Aorta (tissue), 5 donors: ENCODE data around the gene JAM3. TPM values are rescaled to one million over a fixed set of nuclear protein-coding genes. Genes with fewer than 3 reads are reported as not detected.
A peak's percentile ranks its signal among the peaks of the same experiment; 100 is the strongest.

Source experiments
- ATAC-seq: fragments of 200-7000 bp; cut with Tn5 transposase; one replicate; pipeline ENCODE4 v1.9.1; 2022; ENCODE audit warnings: moderate library complexity; ENCODE audit not compliant: low FRiP score
- DNase-seq, 2 donors: peaks; one replicate each; pipeline ENCODE4 v3.0.0-alpha.2; 2020
- H3K27ac ChIP-seq, 2 donors: one replicate each; pipeline ENCODE4 v1.5.1; 2013; ENCODE audit warnings: low read length in 2 of 2, mild to moderate bottlenecking in 2 of 2, moderate library complexity in 2 of 2, control low read depth in 1 of 2, inconsistent platforms in 1 of 2, low read depth in 1 of 2
- H3K27me3 ChIP-seq, 2 donors: one replicate each; pipeline ENCODE4 v1.6.1; 2013; ENCODE audit warnings: control low read depth in 1 of 2, low read length in 1 of 2, mild to moderate bottlenecking in 1 of 2, moderate library complexity in 1 of 2; ENCODE audit not compliant: insufficient read depth in 2 of 2, control insufficient read depth in 1 of 2
- H3K36me3 ChIP-seq, 2 donors: one replicate each; pipeline ENCODE4 v1.6.1; 2013; ENCODE audit warnings: control low read depth in 1 of 2, low read length in 1 of 2, mild to moderate bottlenecking in 1 of 2; ENCODE audit not compliant: insufficient read depth in 2 of 2, control insufficient read depth in 1 of 2
- H3K4me1 ChIP-seq, 2 donors: one replicate each; pipeline ENCODE4 v1.6.1; 2013; ENCODE audit warnings: low read length in 2 of 2, control low read depth in 1 of 2, mild to moderate bottlenecking in 1 of 2, moderate library complexity in 1 of 2; ENCODE audit not compliant: insufficient read depth in 2 of 2, control insufficient read depth in 1 of 2
- H3K4me3 ChIP-seq, 2 donors: one replicate each; pipeline ENCODE4 v1.5.1; 2013; ENCODE audit warnings: low read length in 2 of 2, control low read depth in 1 of 2, mild to moderate bottlenecking in 1 of 2
- H3K9me3 ChIP-seq: one replicate; pipeline ENCODE4 v1.6.1; 2013; ENCODE audit warnings: mild to moderate bottlenecking, low read length; ENCODE audit not compliant: control insufficient read depth
- WGBS, 2 donors: extraction: QIAGEN DNeasy Blood & Tissue Kit; methylation state at CpG; one replicate each; pipeline ENCODE4 v1.1.7; 2013; 5-methylcytosine and 5-hydroxymethylcytosine counted together
- intact Hi-C, 2 donors: fragments of 100-400 bp; cut with DNase I; formaldehyde crosslinking; loops; one replicate each; pipeline versions ENCODE4 v1.14.2 to v1.15.0; 2022
- long read RNA-seq, 2 donors: library from polyadenylated mRNA; unstranded; transcript quantifications; one replicate each; pipeline ENCODE4 v2.0.0, GENCODE V29; 2020 to 2021
- polyA plus RNA-seq, 2 donors: library from polyadenylated mRNA; stranded (reverse); fragments of 200-250 nt; gene quantifications; one replicate each; pipeline ENCODE4 v1.2.3, GENCODE V29; 2013
- total RNA-seq, 2 donors: library from RNA; stranded (reverse); fragmentation: NEBNext Ultra II Directional; extraction: Animal tissue kit (Norgen Biotek cat#: 25700); gene quantifications; one replicate each; pipeline ENCODE4 v1.2.1, GENCODE V29; 2021
- donor health status: healthy with polysubstance abuse.
- donor health status: Bipolar disorder and iron deficiency.
- donor health status: DM: no; HTN: no; CAD: no.
- donor health status: DM: no; HTN: no; CAD: no.
- donor health status: DM: yes; HTN: yes; CAD: no.

The JAM3 gene
- total RNA-seq = 100 to 1,000 TPM in 1 of 2 donors, 10 to 100 TPM in 1; 94.9 to 102 TPM
- 10 to 100 TPM; 22.2 to 56.8 TPM for polyA plus RNA-seq
- long read RNA-seq, donor 1, transcript JAM3-201 (9 exons, 3,912 nt) = major isoform, 98 of 134 reads
- long read RNA-seq, donor 1, partial matches to known transcripts = 27 of 134 reads
- long read RNA-seq, donor 1, other reads (novel, unspliced or antisense) = 9 of 134 reads
- long read RNA-seq, donor 2, transcript JAM3-201 (9 exons, 3,912 nt) = major isoform, 61 of 87 reads
- long read RNA-seq, donor 2, partial matches to known transcripts = 22 of 87 reads
- long read RNA-seq, donor 2, other reads (novel, unspliced or antisense) = 4 of 87 reads

DNA sequence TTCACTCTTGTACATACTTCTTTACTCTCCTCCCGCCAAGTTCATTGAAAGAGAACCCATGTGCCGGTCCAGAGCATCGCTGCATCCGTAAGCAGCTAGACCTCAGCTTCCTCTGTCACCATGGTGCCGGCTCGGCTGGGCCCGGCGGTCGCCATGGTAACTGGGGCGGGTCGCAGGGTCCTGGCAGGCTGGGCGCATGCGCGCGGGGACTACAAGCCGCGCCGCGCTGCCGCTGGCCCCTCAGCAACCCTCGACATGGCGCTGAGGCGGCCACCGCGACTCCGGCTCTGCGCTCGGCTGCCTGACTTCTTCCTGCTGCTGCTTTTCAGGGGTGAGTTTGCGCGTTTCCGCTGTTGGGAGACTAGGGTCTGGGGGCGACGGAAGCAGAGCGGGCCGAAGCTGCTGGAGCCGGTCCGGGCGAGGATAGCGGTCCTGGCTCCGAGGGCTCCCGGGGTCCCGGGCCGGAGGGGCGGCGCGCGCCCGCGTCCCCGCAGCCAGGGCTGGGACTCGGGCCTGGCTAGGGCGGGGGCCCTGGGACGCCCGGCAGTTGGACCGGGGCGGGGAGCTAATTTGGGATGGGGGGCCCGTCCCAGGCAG, at the start of gene JAM3:
Gene JAM3 (plus strand): TSS at position 244 of the 597 bp plus-strand sequence. CDS start 12 bp downstream, at position 256.
- Histone ChIP-seq H3K4me1 (peaks cover 0 to 2% of the 10 kb centered on the region in 2 donors), H3K9me3 (no peaks in the 10 kb centered on the region), H3K27me3 (no peaks in the 10 kb centered on the region), H3K4me3 (peak within 1 kb of the TSS; percentile 65 to 73), H3K27ac (peak within 1 kb of the TSS; percentile 59 to 64), H3K36me3 (no peaks in the 10 kb centered on the region)
- 0 to 1% methylated on average over 49 to 57 of the region's 57 CpGs for WGBS, 2 donors
- ATAC-seq (peak; percentile 97), DNase-seq (peak; percentile 97 to 99)
- intact Hi-C loops = loop anchor here in 1 of 2 donors (1.0 kb wide), 1 partner anchor 70 kb away; no protein-coding TSS in a partner anchor

DNA sequence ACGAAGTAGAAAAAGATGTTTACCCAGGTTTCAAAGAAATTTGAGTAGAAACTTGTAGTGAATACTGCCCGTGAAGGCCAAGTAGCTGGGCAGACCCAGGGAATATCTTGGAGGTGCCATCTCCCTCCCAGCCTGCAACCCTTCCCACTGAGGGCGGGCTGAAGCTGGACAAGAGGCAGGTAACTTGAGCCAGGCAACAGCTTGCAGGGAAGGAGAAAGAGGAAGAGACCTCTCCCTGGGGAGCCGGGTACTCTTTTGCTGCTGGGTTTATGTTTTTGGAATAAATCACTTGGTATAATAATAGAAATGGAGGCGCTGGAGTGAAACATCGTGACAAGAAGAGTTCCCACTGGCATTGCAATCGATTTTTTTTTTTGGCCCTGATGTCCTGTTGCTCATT, 49.4 kb upstream of the JAM3 start:
- no peak overlapping the region for H3K27ac ChIP-seq
- H3K4me1 ChIP-seq = no peaks in the 10 kb centered on the region
- ATAC-seq = no peak
- WGBS, 2 donors = 41 to 56% methylated on average over 7 of the region's 7 CpGs
- H3K9me3 ChIP-seq = no peaks in the 10 kb centered on the region
- no peak overlapping the region for H3K4me3 ChIP-seq
- no peaks in the 10 kb centered on the region for H3K27me3 ChIP-seq
- intact Hi-C loops = no loop called here
- H3K36me3 ChIP-seq = no peaks in the 10 kb centered on the region
- DNase-seq = no peak

DNA sequence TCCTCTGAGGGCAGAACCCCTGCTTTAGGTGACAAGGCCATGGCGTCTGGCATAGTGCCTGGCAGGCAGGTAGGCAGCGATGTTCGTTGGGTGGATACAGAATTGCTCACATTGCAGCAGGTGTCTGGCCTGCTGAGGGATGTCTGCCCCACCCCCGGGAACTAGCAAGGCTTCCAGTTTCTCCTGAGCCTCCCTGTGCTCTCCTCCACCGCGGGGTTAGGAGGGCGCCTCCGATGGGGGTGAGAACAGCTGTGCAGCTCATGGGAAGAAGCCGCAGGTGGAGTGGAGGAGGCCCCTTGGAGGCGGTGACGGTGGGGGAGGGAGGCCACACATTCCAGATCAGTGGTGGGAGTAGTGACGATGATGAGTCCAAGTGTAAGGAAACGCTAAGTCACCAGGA, 48.3 kb upstream of the JAM3 start:
- peak in 1 of 2 donors; percentile 46 for DNase-seq
- whole genome bisulfite sequencing, 2 donors = 90 to 91% methylated on average over 13 of the region's 13 CpGs

DNA sequence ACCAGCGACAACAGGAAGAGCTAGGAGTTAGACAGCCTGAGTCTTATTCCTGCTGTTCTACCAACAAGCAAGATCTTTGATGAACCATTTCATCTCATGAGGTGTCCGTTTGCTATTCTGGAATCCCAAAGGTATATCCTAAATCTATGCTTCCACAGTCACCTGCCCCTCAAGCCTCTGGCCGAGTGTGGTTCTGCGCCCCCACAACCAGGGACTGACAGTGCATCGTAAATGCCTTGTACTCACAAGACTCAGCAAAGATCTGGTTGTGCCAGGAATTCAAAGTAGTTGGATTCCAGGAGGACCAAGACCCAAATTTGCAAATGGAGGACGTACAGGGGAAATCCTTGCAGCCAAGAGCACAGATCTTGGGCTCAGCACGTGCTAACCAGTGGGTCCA, 47.5 kb upstream of the JAM3 start:
- WGBS, 2 donors = 88 to 90% methylated on average over 7 of the region's 7 CpGs
- ATAC-seq (no peak), DNase-seq (peak in 1 of 2 donors; percentile 19)
- intact Hi-C loops = no loop called here
- no peak overlapping the region for H3K27ac ChIP-seq
- no peaks in the 10 kb centered on the region for H3K36me3 ChIP-seq
- no peaks in the 10 kb centered on the region for H3K4me1 ChIP-seq
- H3K27me3 ChIP-seq = no peaks in the 10 kb centered on the region
- no peaks in the 10 kb centered on the region for H3K9me3 ChIP-seq
- H3K4me3 ChIP-seq = no peak overlapping the region

More for the DNA sequence above, 48.3 kb upstream of the JAM3 start:
- H3K9me3 ChIP-seq = no peaks in the 10 kb centered on the region
- no peak overlapping the region for H3K27ac ChIP-seq
- H3K27me3 ChIP-seq = no peaks in the 10 kb centered on the region
- ATAC-seq = no peak
- intact Hi-C loops = no loop called here
- no peaks in the 10 kb centered on the region for H3K36me3 ChIP-seq
- no peak overlapping the region for H3K4me3 ChIP-seq
- no peaks in the 10 kb centered on the region for H3K4me1 ChIP-seq

DNA sequence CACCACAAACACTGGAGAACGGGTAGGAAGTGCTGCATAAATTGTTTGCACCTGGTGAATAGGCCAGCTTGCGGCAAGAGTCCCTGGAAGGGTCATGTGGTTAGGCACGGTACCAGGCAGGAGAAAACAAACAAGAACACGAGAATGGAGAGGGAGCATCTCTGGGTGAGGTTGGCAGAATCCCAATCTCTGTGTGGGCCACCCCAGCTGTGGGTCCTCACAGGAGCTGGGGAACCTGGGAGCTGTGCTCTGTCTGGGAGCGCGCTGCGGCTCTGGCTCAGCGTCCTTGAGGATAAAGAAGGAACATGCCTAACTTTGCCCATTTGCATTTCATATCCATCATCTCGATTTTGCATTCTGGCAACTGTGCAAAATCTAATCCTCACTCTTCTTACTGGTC, 46.1 kb upstream of the JAM3 start:
- intact Hi-C loops = no loop called here
- Histone ChIP-seq H3K9me3 (no peaks in the 10 kb centered on the region), H3K4me1 (no peaks in the 10 kb centered on the region), H3K27ac (no peak overlapping the region), H3K36me3 (no peaks in the 10 kb centered on the region), H3K4me3 (no peak overlapping the region), H3K27me3 (no peaks in the 10 kb centered on the region)
- WGBS, 2 donors = 81 to 84% methylated on average over 9 of the region's 9 CpGs
- ATAC-seq (no peak), DNase-seq (peak in 1 of 2 donors; percentile 27)

DNA sequence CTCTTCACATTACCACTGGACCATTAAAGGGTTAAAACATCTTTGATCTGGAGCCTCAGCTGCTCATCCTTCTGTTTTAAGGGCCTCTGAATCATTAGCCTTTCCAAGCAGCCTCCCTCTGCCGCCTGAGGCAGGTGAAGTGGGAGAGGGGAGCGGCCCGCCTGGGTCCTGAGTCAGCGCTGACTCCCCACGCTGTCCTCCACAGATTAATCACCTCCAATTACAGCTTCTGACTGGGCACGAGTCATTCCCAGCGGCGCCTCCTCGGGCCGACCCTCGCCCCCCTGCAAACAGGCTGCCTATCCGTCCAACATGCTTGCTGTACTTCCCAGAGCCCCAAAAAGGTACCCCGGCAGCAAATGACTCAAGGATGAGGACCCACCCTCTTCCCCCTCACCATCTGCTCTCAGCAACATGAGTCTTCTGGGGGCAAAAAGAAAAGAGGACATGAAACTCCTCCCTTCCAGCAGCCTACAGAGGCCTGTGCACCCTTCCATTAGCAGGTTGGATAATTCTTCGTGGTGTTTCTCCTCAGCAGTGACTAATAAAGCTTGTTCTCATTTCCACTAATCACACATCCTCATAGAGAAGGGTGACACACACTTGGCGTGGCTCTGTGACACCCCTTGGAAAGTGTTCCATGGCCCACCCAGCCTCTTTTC, 44.3 kb upstream of the JAM3 start:
- 53 to 54% methylated on average over 15 of the region's 15 CpGs for WGBS, 2 donors
- Histone ChIP-seq H3K4me3 (no peak overlapping the region), H3K36me3 (no peaks in the 10 kb centered on the region), H3K4me1 (no peaks in the 10 kb centered on the region), H3K9me3 (no peaks in the 10 kb centered on the region), H3K27ac (no peak overlapping the region), H3K27me3 (no peaks in the 10 kb centered on the region)
- ATAC-seq (no peak), DNase-seq (peak in 1 of 2 donors; percentile 59)
- intact Hi-C loops = loop anchor here in 1 of 2 donors (5.0 kb wide), 1 partner anchor 57 kb away; no protein-coding TSS in a partner anchor

DNA sequence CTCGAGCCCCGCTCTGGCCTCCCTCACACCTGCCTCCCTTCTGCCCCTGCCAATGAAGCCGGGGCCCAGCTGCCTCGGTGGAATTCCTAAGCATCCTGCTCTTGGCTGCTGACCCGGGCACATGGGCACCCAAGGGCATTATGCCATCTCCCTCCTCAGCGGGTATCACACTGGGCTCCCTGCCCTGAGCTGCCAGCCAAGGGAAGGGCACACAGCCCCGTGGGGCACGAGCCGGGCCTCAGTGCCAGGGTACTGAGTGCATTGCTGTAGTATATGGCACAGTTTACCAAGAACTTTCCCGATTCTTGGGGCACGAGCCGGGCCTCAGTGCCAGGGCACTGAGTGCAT, 43.8 kb upstream of the JAM3 start:
- DNase-seq (peak; percentile 65 to 80), ATAC-seq (peak; percentile 53)
- H3K27me3 ChIP-seq = no peaks in the 10 kb centered on the region
- intact Hi-C loops = loop anchor here in 1 of 2 donors (5.0 kb wide), 1 partner anchor 58 kb away; no protein-coding TSS in a partner anchor
- no peak overlapping the region for H3K4me3 ChIP-seq
- H3K9me3 ChIP-seq = no peaks in the 10 kb centered on the region
- WGBS, 2 donors = 8 to 10% methylated on average over 12 of the region's 12 CpGs
- H3K36me3 ChIP-seq = no peaks in the 10 kb centered on the region
- H3K27ac ChIP-seq = no peak overlapping the region
- H3K4me1 ChIP-seq = no peaks in the 10 kb centered on the region

DNA sequence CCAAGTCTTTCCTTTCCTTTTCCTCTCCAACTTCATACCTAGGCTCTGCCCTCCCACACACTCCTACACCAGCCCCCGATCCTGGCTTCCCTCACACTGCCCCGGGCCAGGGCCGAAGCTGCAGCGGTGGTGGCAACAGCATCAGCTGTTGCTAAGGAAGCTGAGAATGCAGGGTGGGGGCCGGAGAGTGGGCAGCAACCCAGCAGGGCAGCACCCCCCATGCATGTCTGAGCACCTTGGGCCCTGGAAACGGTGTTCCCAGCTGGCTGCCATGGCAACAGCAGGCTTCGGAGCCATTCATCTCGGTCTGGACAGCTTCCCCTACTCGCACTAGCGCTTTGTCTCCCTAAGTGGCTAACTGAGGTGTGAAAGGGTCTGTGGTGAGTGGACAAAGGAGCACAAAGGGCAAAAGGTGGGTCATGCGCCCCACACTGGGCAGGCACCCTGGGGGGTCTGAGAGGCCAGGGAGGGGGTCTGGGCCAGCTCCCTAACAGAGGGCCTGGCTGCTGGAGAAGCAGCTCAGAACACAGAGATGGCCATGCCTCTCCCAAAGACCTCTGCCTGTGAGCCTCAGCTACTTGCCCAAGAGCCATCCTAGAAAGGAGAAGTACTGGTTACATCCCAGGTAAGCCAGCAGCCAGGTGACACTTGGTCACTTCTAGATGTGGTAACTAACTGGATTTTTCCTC, 42.1 kb upstream of the JAM3 start:
- Histone ChIP-seq H3K36me3 (no peaks in the 10 kb centered on the region), H3K9me3 (no peaks in the 10 kb centered on the region), H3K27me3 (no peaks in the 10 kb centered on the region), H3K4me3 (no peak overlapping the region), H3K4me1 (no peaks in the 10 kb centered on the region), H3K27ac (no peak overlapping the region)
- DNase-seq (peak in 1 of 2 donors; percentile 70), ATAC-seq (no peak)
- intact Hi-C loops = loop anchor here in 1 of 2 donors (5.0 kb wide), 1 partner anchor 59 kb away; no protein-coding TSS in a partner anchor
- WGBS, 2 donors = 64 to 71% methylated on average over 11 of the region's 11 CpGs
